H54 (cell line): Measurements from ENCODE around the gene DLG2.
A peak's percentile ranks its signal among the peaks of the same experiment; 100 is the strongest.

ENCODE experiments used
- DNase-seq: peaks from one replicate; pipeline ENCODE4 v3.0.0; 2011; ENCODE audit warnings: low spot score, mixed read lengths; ENCODE audit not compliant: insufficient read length
- FAIRE-seq: peaks from 3 replicates; lab custom pipeline; 2011; peaks lifted over from hg19 to GRCh38; lab: Jason Lieb, UNC
- POLR2A ChIP-seq: IDR thresholded peaks from 2 replicates; pipeline ENCODE4 v1.6.1; 2011; ENCODE audit warnings: low read depth, mild to moderate bottlenecking, low read length

DLG2 gene

GRCh38 chr11:84541731-84542340 lies 1085.3 kb downstream of the DLG2 start:
- no peak for DNase-seq
- FAIRE-seq: no peak
- no peak for TF ChIP-seq POLR2A

GRCh38 chr11:84536456-84536855 lies 1090.7 kb downstream of the DLG2 start:
- FAIRE-seq (no peak), DNase-seq (no peak)
- TF ChIP-seq POLR2A: no peak

GRCh38 chr11:84532364-84532763 lies 1094.8 kb downstream of the DLG2 start:
- FAIRE-seq (no peak), DNase-seq (no peak)
- no peak for TF ChIP-seq POLR2A

GRCh38 chr11:84526250-84526649 lies 1100.9 kb downstream of the DLG2 start:
- DNase-seq (no peak), FAIRE-seq (no peak)
- TF ChIP-seq POLR2A: no peak

GRCh38 chr11:84524422-84525051 lies 1102.6 kb downstream of the DLG2 start:
- no peak for TF ChIP-seq POLR2A
- FAIRE-seq: peak; percentile 33

GRCh38 chr11:84522331-84522730 lies 1104.8 kb downstream of the DLG2 start:
- DNase-seq (no peak), FAIRE-seq (no peak)
- no peak for TF ChIP-seq POLR2A

More at GRCh38 chr11:84524422-84525051, 1102.6 kb downstream of the DLG2 start:
- no peak for DNase-seq

GRCh38 chr11:84518631-84519183 lies 1108.4 kb downstream of the DLG2 start:
- no peak for FAIRE-seq

GRCh38 chr11:84514436-84514835 lies 1112.7 kb downstream of the DLG2 start:
- no peak for TF ChIP-seq POLR2A
- FAIRE-seq: no peak
- no peak for DNase-seq

More at GRCh38 chr11:84518631-84519183, 1108.4 kb downstream of the DLG2 start:
- DNase-seq: no peak
- no peak for TF ChIP-seq POLR2A

GRCh38 chr11:84503503-84503902 lies 1123.6 kb downstream of the DLG2 start:
- DNase-seq: no peak
- TF ChIP-seq POLR2A: no peak
- no peak for FAIRE-seq

GRCh38 chr11:84501750-84502149 lies 1125.4 kb downstream of the DLG2 start:
- FAIRE-seq: no peak
- no peak for TF ChIP-seq POLR2A
- no peak for DNase-seq

GRCh38 chr11:84497981-84498411 lies 1129.1 kb downstream of the DLG2 start:
- DNase-seq (no peak), FAIRE-seq (no peak)
- no peak for TF ChIP-seq POLR2A

GRCh38 chr11:84497181-84497580 lies 1130.0 kb downstream of the DLG2 start:
- no peak for DNase-seq
- TF ChIP-seq POLR2A: no peak
- no peak for FAIRE-seq

GRCh38 chr11:84496122-84496521 lies 1131.0 kb downstream of the DLG2 start:
- no peak for TF ChIP-seq POLR2A
- DNase-seq (no peak), FAIRE-seq (no peak)

GRCh38 chr11:84480131-84480530 lies 1147.0 kb downstream of the DLG2 start:
- TF ChIP-seq POLR2A: no peak
- no peak for FAIRE-seq

More at GRCh38 chr11:84480131-84480530, 1147.0 kb downstream of the DLG2 start:
- DNase-seq: no peak
